Hematopoietic multipotent progenitor cell (in vitro differentiated cells): Measurements from ENCODE around the gene SYT9. TPM values are rescaled to one million over a fixed set of nuclear protein-coding genes. Genes with fewer than 3 reads are reported as not detected.

Experiments
- DNase-seq, 3 donors: peaks; one replicate each; pipeline ENCODE4 v3.0.0-alpha.2; 2011 to 2015; ENCODE audit warnings: low read depth in 2 of 3, low spot score in 2 of 3
- total RNA-seq: library from RNA; depleted of rRNA; stranded (reverse); fragments of >200 nt; gene quantifications from one replicate; pipeline ENCODE4 v1.2.3, GENCODE V29; 2012

The SYT9 gene
- total RNA-seq, 1 donor, result under 0.01 TPM

- DNase-seq, result no peak
Observed at GRCh38 chr11:7272373-7272772, 20.7 kb downstream of the SYT9 start.

- no peak for DNase-seq
Observed at GRCh38 chr11:7275133-7275532, 23.4 kb downstream of the SYT9 start.

GRCh38 chr11:7278314-7278917, 26.7 kb downstream of the SYT9 start:
- peak in 2 of 3 donors; percentile 18 to 50 for DNase-seq

- no peak for DNase-seq
Observed at GRCh38 chr11:7279676-7280075, 28.0 kb downstream of the SYT9 start.

- no peak for DNase-seq
Observed at GRCh38 chr11:7281079-7281478, 29.4 kb downstream of the SYT9 start.

- no peak for DNase-seq
Observed at GRCh38 chr11:7281809-7282208, 30.1 kb downstream of the SYT9 start.

GRCh38 chr11:7286178-7286577, 34.5 kb downstream of the SYT9 start:
- no peak for DNase-seq

- no peak for DNase-seq
Observed at GRCh38 chr11:7291100-7291829, 39.6 kb downstream of the SYT9 start.

GRCh38 chr11:7292922-7293321, 41.2 kb downstream of the SYT9 start:
- peak in 1 of 3 donors; percentile 17 for DNase-seq

GRCh38 chr11:7299393-7299792, 47.7 kb downstream of the SYT9 start:
- no peak for DNase-seq

GRCh38 chr11:7300281-7300680, 48.6 kb downstream of the SYT9 start:
- DNase-seq, result no peak

GRCh38 chr11:7303146-7303545, 51.4 kb downstream of the SYT9 start:
- DNase-seq, result no peak

GRCh38 chr11:7306900-7307299, 55.2 kb downstream of the SYT9 start:
- no peak for DNase-seq

- DNase-seq, result no peak
Observed at GRCh38 chr11:7307836-7308235, 56.1 kb downstream of the SYT9 start.

GRCh38 chr11:7311903-7312302, 60.2 kb downstream of the SYT9 start:
- DNase-seq, result no peak

- no peak for DNase-seq
Observed at GRCh38 chr11:7314811-7315604, 63.3 kb downstream of the SYT9 start.

- DNase-seq, result no peak
Observed at GRCh38 chr11:7319501-7319900, 67.8 kb downstream of the SYT9 start.

GRCh38 chr11:7320306-7320705, 68.6 kb downstream of the SYT9 start:
- DNase-seq, result no peak

- no peak for DNase-seq
Observed at GRCh38 chr11:7321473-7322450, 70.1 kb downstream of the SYT9 start.

- no peak for DNase-seq
Observed at GRCh38 chr11:7332451-7332850, 80.7 kb downstream of the SYT9 start.

GRCh38 chr11:7332962-7333361, 81.3 kb downstream of the SYT9 start:
- DNase-seq, result no peak
